Testis (tissue), 2 donors: ENCODE results near the gene KNG1.

Experiments used
- POLR2A ChIP-seq: fragments of 450-650 bp; IDR thresholded peaks from one replicate; pipeline ENCODE4 v1.6.1; 2017; ENCODE audit warnings: antibody characterized with exemption, mild to moderate bottlenecking, moderate library complexity
- TF ChIP-seq, protein P1 (sequence below), 3 experiments: fragments of 450-650 bp in 2 of 3; fragments of 200-600 bp in 1 of 3; sonication (generic) in 1 of 3; IDR thresholded peaks; one replicate each; pipeline ENCODE4 v1.5.1; 2016 to 2019; ENCODE audit warnings: antibody characterized with exemption in 3 of 3, mild to moderate bottlenecking in 2 of 3, moderate library complexity in 1 of 3

DNA sequence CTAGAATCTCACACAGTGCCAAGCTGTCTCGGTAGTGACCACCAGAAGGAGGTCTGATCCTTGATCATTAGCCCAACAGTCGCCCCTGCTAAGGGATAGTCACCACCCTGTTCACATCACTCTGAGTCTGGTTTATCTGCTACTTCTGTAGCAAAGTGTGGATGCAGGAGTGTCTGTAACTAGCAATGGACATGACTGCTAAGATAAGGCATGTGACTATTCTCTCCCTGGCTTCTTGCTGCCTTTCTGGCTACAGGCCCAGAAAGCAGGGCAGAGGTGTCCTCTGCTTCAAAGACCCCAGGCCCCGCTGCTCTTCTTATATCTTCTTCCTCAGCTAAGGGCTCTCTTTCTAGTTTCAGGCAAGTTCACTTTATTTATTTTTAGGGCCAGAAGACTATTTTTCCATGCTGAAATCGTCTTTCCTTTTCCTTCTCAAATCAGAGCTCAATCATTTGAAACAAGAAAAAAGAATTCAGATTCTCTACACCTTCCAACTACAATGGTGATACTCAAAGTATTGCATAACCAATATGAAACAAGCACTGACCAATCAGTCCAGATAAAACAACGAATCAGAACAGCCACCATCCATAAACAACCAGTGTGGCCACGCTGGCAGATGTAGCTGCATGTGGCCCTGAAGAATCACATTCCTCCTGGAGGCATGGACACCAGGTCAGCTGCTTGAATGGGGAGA, 8.0 kb upstream of the KNG1 start:
- TF ChIP-seq, protein P1, sequence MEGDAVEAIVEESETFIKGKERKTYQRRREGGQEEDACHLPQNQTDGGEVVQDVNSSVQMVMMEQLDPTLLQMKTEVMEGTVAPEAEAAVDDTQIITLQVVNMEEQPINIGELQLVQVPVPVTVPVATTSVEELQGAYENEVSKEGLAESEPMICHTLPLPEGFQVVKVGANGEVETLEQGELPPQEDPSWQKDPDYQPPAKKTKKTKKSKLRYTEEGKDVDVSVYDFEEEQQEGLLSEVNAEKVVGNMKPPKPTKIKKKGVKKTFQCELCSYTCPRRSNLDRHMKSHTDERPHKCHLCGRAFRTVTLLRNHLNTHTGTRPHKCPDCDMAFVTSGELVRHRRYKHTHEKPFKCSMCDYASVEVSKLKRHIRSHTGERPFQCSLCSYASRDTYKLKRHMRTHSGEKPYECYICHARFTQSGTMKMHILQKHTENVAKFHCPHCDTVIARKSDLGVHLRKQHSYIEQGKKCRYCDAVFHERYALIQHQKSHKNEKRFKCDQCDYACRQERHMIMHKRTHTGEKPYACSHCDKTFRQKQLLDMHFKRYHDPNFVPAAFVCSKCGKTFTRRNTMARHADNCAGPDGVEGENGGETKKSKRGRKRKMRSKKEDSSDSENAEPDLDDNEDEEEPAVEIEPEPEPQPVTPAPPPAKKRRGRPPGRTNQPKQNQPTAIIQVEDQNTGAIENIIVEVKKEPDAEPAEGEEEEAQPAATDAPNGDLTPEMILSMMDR (IDR thresholded peaks at IDR 0.05): no peak
- no peak for TF ChIP-seq POLR2A
